ENCODE results near the gene TMEM203. TPM values are rescaled to one million over a fixed set of nuclear protein-coding genes. Genes with fewer than 3 reads are reported as not detected.
A peak's percentile ranks its signal among the peaks of the same experiment; 100 is the strongest.

The TMEM203 gene
- total RNA-seq, 4 donors from 2014 or later, result 23.1 to 47.9 (median 30.0) TPM

DNA sequence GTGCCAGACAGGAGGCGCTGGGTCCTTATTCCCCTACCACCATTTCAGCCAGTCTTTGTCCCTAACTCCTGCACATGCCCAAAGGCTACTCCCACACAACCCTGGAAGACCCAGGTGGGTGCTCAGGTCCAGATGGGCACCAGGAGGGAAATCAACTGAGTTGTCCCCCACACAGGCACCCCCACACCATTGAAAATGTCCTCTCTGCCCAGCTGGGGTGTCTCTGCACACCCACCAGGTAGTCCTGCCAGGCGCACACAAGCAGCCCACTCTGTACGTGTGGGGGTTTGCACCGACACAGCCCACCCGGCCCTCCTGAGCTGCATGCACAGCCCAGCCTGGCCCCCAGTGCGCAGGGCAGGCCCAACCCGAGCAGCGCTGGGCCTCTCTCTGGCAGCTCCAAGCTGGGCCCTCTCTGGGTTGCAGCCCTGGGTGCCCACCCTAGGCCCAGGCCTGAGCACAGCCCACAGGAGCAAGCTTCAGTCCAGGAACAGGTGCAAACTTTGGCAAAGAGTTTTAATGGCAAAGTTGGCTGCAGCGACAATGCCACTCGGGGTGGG is 14.4 kb upstream of the TMEM203 start:
- Histone ChIP-seq H3K36me3 (peaks cover 0 to 22% (median 0%) of the 10 kb centered on the region in 3 donors), H3K4me3 (no peak overlapping the region), H3K9me3 (no peaks in the 10 kb centered on the region), H3K27me3 (no peaks in the 10 kb centered on the region), H3K27ac (peak overlapping the region in 1 of 4 donors; percentile 6), H3K4me1 (peaks cover 0 to 73% (median 35%) of the 10 kb centered on the region in 4 donors)
- no peak for DNase-seq (ENCODE audit: low spot score in 2 of 2)
- WGBS, 2 donors, result 82 to 84% methylated on average over 5 to 7 of the region's 10 CpGs
- TF ChIP-seq EP300 (IDR thresholded peaks at IDR 0.05) (no peak), POLR2A (IDR thresholded peaks at IDR 0.05) (no peak)
- TF ChIP-seq, protein P1, sequence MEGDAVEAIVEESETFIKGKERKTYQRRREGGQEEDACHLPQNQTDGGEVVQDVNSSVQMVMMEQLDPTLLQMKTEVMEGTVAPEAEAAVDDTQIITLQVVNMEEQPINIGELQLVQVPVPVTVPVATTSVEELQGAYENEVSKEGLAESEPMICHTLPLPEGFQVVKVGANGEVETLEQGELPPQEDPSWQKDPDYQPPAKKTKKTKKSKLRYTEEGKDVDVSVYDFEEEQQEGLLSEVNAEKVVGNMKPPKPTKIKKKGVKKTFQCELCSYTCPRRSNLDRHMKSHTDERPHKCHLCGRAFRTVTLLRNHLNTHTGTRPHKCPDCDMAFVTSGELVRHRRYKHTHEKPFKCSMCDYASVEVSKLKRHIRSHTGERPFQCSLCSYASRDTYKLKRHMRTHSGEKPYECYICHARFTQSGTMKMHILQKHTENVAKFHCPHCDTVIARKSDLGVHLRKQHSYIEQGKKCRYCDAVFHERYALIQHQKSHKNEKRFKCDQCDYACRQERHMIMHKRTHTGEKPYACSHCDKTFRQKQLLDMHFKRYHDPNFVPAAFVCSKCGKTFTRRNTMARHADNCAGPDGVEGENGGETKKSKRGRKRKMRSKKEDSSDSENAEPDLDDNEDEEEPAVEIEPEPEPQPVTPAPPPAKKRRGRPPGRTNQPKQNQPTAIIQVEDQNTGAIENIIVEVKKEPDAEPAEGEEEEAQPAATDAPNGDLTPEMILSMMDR (IDR thresholded peaks at IDR 0.05), result no peak

DNA sequence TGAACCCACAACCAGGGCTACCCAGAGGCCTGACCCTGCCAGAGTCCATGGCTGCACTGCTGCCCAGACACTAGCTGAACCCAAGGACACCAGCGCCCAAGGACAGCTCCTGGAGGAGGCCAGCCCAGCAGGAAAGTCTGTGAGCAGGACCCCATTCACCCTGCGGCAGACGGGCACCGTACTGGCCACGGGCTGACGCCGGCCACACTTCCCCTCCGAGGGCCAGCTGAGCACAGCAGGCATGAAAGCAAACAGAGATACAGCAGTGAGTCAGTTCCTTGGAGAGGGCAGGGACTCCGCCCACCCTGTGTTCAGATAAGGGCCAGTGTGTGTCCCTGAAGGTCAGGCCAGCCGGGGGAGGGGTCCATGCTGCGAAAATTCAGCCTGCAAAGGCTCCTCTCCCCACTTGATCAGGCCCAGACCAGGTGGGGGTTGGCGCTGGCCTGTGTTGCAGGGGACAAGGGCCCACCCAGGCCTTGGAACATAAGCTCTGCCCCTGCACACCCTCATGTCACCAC is 13.4 kb upstream of the TMEM203 start:
- H3K27me3 ChIP-seq, result no peaks in the 10 kb centered on the region
- H3K9me3 ChIP-seq, result no peaks in the 10 kb centered on the region
- TF ChIP-seq POLR2A (IDR thresholded peaks at IDR 0.05) (no peak), EP300 (IDR thresholded peaks at IDR 0.05) (no peak)
- TF ChIP-seq, protein P1 (IDR thresholded peaks at IDR 0.05), result no peak
- peaks cover 0 to 32% (median 0%) of the 10 kb centered on the region in 3 donors for H3K36me3 ChIP-seq
- H3K27ac ChIP-seq, result peak overlapping the region in 2 of 4 donors; percentile 80 to 83
- no peak for DNase-seq (ENCODE audit: low spot score in 2 of 2)
- peaks cover 0 to 63% (median 30%) of the 10 kb centered on the region in 4 donors for H3K4me1 ChIP-seq
- 69 to 82% methylated on average over 12 of the region's 12 CpGs for WGBS, 2 donors
- no peak overlapping the region for H3K4me3 ChIP-seq

DNA sequence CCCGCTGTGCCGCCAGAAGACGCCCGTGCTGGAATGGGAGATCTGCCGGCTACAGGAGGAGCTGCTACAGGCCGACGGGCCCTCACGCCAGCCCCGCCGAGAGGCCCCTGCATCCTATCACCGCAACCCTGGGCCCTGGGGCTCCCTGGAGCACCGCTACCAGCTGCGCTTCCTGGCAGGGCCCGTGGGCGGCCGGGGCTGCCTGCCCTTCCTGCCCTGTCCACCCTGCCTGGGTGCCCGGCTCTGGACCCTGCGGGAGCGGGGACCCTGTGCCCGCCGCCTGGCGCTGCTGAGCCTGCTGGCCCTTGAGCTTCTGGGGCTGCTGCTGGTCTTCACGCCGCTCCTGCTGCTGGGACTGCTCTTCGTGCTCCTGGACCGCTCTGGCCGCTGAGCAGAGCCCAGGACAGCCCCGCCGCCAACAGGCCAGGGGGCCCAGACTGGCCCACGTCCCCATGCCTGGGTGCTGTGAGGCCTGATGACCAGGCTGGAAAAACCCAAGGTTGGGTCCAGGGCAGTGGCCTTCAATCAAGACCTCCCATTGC is 12.8 kb upstream of the TMEM203 start:
- TF ChIP-seq EP300 (IDR thresholded peaks at IDR 0.05) (no peak), POLR2A (IDR thresholded peaks at IDR 0.05) (no peak)
- TF ChIP-seq, protein P1 (IDR thresholded peaks at IDR 0.05), result no peak
- H3K4me3 ChIP-seq, result peak overlapping the region in 2 of 4 donors; percentile 31 to 40

DNA sequence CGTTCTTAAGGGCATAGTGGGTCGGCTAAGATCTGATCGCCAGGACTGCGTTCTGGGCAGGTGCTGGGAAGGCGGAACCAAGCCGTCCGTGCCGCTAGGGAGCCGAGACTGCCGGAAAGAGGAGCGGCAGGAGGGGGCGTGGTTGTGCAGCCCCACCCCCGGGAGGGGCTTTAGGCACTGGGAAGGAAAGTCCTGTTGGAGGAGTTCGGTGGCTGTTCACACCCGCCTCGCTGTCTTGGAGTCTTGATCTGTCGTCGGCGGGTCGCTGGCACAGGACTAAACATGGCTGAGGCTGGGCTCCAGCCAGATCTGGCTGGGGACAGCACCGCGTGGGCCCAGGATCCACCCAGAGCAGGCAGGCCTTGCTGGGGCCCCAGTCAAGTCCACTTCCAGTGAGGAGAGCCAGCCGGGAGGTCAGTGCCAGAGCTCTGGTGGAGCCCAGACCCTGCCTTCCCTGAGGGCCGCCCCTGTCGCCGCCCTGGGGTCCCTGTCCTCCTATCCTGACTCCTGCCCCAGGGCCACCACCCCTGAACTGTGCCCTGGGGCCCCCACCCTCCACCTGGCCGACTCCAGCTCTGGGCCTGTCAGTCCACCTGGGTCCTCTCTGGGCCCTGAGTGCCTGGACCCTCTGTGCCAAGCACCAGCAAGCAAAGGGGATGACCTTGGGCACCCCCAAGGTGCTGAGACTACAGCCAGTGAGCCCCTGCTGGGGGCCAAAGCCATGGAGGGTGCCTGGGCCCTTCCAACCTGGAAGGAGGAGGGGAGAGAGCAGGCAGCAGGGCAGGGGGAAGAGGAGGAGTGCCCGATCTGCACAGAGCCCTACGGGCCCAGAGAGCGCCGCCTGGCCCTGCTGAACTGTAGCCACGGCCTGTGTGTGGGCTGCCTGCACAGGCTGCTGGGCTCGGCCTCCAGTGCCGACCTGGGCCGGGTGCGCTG is 12.1 kb upstream of the TMEM203 start:
- DNase-seq (ENCODE audit: low spot score in 2 of 2), result peak; percentile 43 to 48
- Histone ChIP-seq H3K4me3 (peak overlapping the region in 2 of 4 donors; percentile 31 to 40), H3K36me3 (peaks cover 0 to 37% (median 0%) of the 10 kb centered on the region in 3 donors), H3K27ac (peak overlapping the region in 3 of 4 donors; percentile 76 to 83 (median 80)), H3K27me3 (no peaks in the 10 kb centered on the region), H3K4me1 (peaks cover 0 to 55% (median 23%) of the 10 kb centered on the region in 4 donors), H3K9me3 (no peaks in the 10 kb centered on the region)
- WGBS, 2 donors, result 52 to 65% methylated on average over 14 to 29 of the region's 36 CpGs
- TF ChIP-seq EP300 (IDR thresholded peaks at IDR 0.05), result peak in 1 of 2 donors; percentile 53
- TF ChIP-seq, protein P1 (IDR thresholded peaks at IDR 0.05), result peak in 1 of 5 experiments; percentile 20
- peak in 1 of 2 donors; percentile 29 for TF ChIP-seq POLR2A (IDR thresholded peaks at IDR 0.05)

More for the DNA sequence above, 12.8 kb upstream of the TMEM203 start:
- WGBS, 2 donors, result 81 to 82% methylated on average over 8 to 29 of the region's 30 CpGs
- Histone ChIP-seq H3K9me3 (no peaks in the 10 kb centered on the region), H3K27ac (peak overlapping the region in 3 of 4 donors; percentile 76 to 83 (median 80)), H3K4me1 (peaks cover 0 to 61% (median 28%) of the 10 kb centered on the region in 4 donors), H3K27me3 (no peaks in the 10 kb centered on the region), H3K36me3 (peaks cover 0 to 37% (median 0%) of the 10 kb centered on the region in 3 donors)
- DNase-seq (ENCODE audit: low spot score in 2 of 2), result no peak

Data from tibial nerve (tissue), 4 donors.